Endometrial microvascular endothelial cells (primary cell): ENCODE results near the gene NPRL2. TPM values are rescaled to one million over a fixed set of nuclear protein-coding genes. Genes with fewer than 3 reads are reported as not detected.

Experiments used
- in situ Hi-C: cut with HindIII; loops from 2 replicates; pipeline ENCODE4 v1.10.0; 2017; ENCODE audit warnings: low sequenced_read_pairs, low pct_unique_long_range_greater_than_20kb; ENCODE audit errors: inconsistent ontology term
- total RNA-seq: library from RNA; depleted of rRNA; stranded (reverse); fragments of >200 nt; gene quantifications from one replicate; pipeline ENCODE4 v1.2.3, GENCODE V29; 2015; ENCODE audit errors: inconsistent ontology term

The NPRL2 gene
- total RNA-seq, 1 donor from 2014 or later: 13.6 TPM

DNA sequence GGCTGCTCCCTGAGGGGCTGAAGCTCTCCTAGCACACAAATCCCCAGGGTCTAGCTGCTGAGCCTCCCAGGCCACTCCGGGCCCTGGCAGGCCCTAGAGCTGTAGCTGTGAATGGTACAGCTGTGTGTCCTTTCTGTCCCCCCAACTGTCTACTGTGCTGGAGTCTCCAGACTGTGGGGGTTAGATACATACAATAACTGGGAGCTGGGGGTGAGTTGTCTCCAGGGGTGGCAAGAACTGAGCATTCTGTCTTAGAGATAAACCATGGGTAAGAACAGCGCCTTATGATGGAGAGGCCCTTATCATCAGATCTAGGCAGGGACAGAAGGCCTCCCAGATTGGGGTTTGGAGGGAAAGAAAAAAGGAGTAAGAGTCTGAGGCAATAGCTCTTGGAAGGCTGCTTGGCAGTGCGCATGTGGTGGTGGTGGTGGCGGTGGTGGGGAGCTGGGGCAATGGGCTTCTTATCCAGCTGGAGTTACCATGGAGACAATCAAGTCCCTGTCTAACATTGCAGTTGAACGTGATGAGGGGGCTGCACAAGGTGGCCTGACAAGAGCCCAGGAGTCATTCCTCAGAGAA lies 3.7 kb upstream of the NPRL2 start:
- in situ Hi-C loops: no loop called here

GRCh38 chr3:50353245-50354004 lies 2.9 kb upstream of the NPRL2 start:
- in situ Hi-C loops: no loop called here

- in situ Hi-C loops: no loop called here
Measured at GRCh38 chr3:50352781-50353180, 2.2 kb upstream of the NPRL2 start.

- in situ Hi-C loops: no loop called here
Measured at GRCh38 chr3:50351323-50351697, 735 bp upstream of the NPRL2 start.

GRCh38 chr3:50350213-50350526 lies 405 bp downstream of the NPRL2 start:
- in situ Hi-C loops: no loop called here

DNA sequence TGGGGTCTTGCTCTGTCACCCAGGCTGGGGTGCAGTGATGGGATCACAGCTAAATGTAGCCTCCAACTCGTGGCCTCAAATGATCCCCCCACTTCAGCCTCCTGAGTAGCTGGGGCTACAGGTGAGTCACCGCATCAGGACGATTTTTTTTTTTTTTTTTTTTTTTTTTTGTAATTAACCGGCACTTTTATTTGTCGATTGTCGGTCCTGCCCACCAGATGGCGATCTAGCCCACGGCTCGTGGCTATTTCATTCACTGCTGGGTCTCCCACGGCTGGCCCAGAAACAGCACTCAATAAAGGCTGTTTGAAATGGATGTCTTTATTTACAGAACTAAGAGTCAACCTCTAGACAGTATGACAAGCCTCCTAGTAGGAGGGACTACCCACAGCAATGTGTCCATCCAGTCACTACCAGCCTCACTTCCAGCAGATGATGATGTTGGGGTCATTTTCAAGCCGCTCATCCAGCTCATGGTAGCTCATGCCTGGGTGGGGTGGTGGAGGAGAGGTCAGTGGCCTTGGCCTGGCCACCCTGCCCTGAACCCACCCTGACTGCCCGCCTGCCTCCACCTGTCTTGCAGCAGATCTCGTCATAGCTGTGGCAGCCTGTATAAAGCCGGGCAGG lies 3.3 kb downstream of the NPRL2 start:
- in situ Hi-C loops: no loop called here

DNA sequence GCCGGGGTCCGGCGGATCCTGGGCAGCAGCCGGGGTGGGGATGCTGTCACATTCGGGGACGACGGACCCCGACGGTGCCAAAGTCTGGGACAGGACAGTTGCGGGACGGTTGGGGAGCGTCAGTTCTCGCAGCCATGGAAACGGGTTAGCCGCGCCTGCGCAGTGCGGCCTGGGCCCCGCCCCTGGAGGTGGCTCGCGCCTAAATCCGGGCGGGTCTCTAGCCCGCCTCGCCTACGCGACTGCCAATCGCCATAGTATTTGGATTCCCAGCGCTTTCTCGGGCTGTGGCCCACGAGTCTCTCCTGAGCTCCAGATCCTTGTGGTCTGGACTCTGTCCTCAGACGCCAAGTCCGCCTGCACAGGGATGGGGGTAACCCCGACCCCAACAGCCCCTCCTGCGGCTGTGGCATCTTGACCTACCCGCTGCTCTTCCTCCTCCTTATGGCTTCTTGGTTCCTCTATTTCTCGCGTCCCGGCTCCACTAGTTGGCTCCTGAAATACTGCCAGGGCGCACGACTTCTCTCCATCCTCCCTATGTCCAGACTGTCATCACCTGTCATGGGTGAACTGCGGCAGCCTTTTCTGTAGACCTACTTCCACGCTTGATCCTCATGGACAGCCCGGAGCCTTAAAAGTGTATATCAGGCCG lies 4.9 kb downstream of the NPRL2 start, which contains the start of gene ZMYND10:
TSS of gene ZMYND10 (minus strand) at position 147 of the 649 bp plus-strand sequence. CDS start 153 bp downstream, outside the sequence.
- in situ Hi-C loops: no loop called here

GRCh38 chr3:50345008-50345407 lies 5.6 kb downstream of the NPRL2 start:
- in situ Hi-C loops: no loop called here

GRCh38 chr3:50342813-50343633 lies 7.6 kb downstream of the NPRL2 start:
- in situ Hi-C loops: no loop called here

DNA sequence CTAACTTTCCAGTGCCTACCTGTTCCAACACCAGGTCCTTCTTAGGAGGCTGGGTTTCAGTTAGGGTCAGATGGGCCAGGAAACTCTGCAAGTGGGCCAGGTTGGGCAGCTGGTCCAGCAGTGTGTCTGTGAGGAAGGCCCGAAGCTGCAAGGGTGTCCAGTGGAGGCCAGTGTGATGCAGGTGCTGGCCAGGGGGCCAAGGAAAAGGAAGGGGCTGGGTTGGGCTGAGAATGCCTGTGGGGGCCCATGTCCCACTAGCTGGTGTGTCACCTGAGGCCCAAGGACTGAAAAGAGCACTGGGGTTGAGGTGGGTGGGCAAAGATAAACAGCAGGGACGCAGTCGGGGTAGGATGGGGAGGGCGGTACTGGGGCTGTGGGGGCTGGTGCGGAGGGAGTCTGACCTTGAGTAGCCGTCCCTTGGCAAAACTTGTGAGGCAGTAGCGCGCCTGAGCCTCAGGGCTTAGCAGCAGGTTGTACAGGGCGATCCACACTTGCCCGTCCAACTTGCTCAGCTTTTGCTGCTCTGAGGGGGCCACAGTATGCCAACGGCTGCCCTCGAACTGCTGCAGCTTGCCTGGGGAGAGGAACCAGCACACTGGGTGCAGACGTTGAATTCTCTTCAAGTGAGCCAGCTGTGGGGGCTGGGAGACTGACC lies 8.5 kb downstream of the NPRL2 start:
- in situ Hi-C loops: no loop called here

DNA sequence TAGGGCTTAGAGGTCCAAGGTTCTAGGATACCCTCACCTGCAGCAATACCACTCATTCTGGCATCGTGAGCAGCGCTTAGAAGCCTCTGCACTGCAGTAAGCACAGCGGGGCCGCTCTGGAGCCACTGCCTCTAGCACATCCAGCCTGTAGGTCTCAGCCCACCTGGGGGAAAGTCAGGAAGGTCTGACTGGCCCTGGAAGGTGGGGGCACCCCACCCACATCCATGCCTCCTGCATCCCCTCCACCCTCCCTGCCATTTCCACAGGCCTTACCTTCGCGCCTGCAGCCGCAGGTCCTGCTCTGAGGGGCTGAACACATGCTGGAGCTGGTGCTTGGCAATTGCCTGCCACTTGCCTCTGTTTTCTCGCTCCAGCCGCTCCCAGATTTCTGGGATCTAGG lies 9.0 kb downstream of the NPRL2 start:
- in situ Hi-C loops: no loop called here

DNA sequence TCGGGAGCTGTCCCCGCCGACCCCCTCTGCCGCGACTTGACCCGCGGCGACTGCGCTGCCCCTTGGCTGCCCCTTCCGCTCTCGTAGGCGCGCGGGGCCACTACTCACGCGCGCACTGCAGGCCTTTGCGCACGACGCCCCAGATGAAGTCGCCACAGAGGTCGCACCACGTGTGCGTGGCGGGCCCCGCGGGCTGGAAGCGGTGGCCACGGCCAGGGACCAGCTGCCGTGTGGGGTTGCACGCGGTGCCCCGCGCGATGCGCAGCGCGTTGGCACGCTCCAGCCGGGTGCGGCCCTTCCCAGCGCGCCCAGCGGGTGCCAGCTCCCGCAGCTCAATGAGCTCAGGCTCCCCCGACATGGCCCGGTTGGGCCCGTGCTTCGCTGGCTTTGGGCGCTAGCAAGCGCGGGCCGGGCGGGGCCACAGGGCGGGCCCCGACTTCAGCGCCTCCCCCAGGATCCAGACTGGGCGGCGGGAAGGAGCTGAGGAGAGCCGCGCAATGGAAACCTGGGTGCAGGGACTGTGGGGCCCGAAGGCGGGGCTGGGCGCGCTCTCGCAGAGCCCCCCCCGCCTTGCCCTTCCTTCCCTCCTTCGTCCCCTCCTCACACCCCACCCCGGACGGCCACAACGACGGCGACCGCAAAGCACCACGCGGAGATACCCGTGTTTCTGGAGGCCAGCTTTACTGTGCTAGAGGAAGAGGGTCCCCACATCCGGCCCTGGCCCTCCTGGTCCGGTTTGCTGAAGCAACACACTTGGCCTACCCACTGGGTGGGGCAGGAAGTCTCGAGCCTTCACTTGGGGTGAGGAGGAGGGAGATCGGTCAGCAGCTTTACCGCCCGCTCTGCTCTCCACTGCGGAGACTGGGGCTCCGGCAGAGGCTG lies 9.9 kb downstream of the NPRL2 start, which contains the start of gene RASSF1:
TSS of gene RASSF1 (minus strand) at position 389 of the 882 bp plus-strand sequence. CDS start at position 358, 31 bp downstream.
- in situ Hi-C loops: no loop called here

DNA sequence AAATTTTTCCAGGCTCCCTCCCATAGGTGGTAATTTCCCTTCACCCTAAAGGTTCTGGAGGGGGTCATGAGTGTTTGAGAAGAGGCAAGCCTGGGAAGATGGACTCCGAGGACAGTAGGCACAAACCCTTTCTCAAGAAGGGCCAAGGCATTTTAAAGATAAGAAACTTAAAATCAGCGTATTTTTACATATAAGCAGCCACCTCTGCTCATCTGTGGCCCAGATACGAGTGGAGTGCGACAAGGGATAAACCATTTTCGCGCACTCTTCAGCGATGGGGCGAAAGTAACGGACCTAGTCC lies 10.5 kb downstream of the NPRL2 start:
- in situ Hi-C loops: no loop called here

DNA sequence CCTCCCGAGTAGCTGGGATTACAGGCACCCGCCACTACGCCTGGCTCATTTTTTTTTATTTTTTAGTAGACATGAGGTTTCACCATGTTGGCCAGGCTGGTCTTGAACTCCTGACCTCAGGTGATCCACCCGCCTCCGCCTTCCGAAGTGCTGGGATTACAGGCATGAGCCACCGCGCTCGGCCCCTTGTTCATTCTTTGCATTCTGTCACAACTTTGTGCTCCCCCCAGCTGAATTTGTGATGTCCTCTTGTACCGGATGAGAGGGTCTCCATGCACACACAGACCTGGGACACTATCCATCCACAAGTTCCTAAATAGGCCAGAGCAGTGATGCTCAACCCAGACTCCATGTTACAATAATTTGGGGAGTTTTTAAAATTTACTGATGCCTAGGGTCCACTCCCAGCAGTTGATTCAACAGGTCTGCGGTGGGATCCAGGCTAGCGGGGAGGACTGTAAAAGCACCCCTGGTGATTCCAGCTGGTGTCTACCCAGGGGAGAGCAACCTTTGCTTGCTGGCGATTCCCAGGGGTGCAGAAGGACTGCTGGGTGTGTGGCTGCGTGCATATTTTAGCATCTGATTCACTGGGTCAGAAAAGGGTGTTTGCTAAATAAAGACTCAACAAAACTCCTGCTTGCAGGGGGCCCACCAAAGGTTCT lies 11.0 kb downstream of the NPRL2 start:
- in situ Hi-C loops: loop anchor here (10.0 kb wide), 1 partner anchor 95 kb away; no protein-coding TSS in a partner anchor

DNA sequence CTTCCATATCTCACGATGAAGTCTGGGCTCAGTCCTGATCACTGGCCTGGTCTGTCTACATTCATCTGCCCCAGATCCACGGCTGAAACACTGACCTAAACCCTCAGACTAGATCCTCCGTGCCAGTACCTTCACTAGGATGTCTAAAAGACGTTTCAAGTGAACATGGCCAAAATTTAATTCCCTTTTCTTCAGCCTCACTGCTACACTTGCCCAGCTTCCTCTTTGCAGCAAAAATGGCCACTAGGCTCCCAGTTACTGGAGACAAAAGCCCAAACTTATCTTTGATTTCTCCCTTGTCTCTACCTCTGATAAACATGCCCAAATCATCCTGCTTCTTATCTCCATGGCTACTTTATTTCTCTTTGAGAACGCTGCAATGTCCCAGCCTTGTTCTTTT lies 11.6 kb downstream of the NPRL2 start:
- in situ Hi-C loops: loop anchor here (10.0 kb wide), 1 partner anchor 94 kb away; no protein-coding TSS in a partner anchor

- in situ Hi-C loops: loop anchor here (10.0 kb wide), 1 partner anchor 93 kb away; no protein-coding TSS in a partner anchor
Measured at GRCh38 chr3:50337175-50337861, 13.3 kb downstream of the NPRL2 start.
